GM21526 (cell line): ENCODE results near the gene APOL1.

ENCODE experiments used
- ATAC-seq: cut with Tn5 transposase; IDR thresholded peaks from one replicate; pipeline ENCODE4 v1.9.1; 2021; ENCODE audit warnings: moderate library complexity; ENCODE audit not compliant: unreplicated experiment, low FRiP score

APOL1 gene

GRCh38 chr22:36304429-36304828, 51.5 kb downstream of the APOL1 start:
- no peak for ATAC-seq

GRCh38 chr22:36305813-36306212, 52.9 kb downstream of the APOL1 start:
- ATAC-seq = no peak

- no peak for ATAC-seq
These were observed 53.3 kb downstream of the APOL1 start for GRCh38 chr22:36306227-36306626.

- no peak for ATAC-seq
These were observed 55.9 kb downstream of the APOL1 start for GRCh38 chr22:36308880-36309279.

GRCh38 chr22:36311386-36312085, 58.6 kb downstream of the APOL1 start:
- ATAC-seq = no peak

- ATAC-seq = no peak
These were observed 62.4 kb downstream of the APOL1 start for GRCh38 chr22:36315325-36315724.

- no peak for ATAC-seq
These were observed 63.5 kb downstream of the APOL1 start for GRCh38 chr22:36316419-36316818.
